RWPE2 (cell line): ENCODE results near the gene PKLR.

ENCODE experiments used
- ATAC-seq: fragments of 200-7000 bp; cut with Tn5 transposase; 3 replicates; pipeline ENCODE4 v1.9.1; 2021; ENCODE audit warnings: low read depth
- DNase-seq: peaks from one replicate; pipeline ENCODE4 v3.0.0-alpha.2; 2020; ENCODE audit warnings: low spot score
- H3K27ac ChIP-seq: fragments of 450-650 bp; 2 replicates; pipeline ENCODE4 v1.5.1; 2017; ENCODE audit warnings: mild to moderate bottlenecking; ENCODE audit not compliant: poor library complexity, severe bottlenecking
- H3K27me3 ChIP-seq: fragments of 250-450 bp; sonication (Bioruptor Pico); 2 replicates; pipeline ENCODE4 v1.5.1; 2021; ENCODE audit warnings: mild to moderate bottlenecking, moderate library complexity; ENCODE audit not compliant: insufficient read depth, poor library complexity, severe bottlenecking
- H3K36me3 ChIP-seq: fragments of 250-450 bp; sonication (Bioruptor Pico); 2 replicates; pipeline ENCODE4 v1.5.1; 2020; ENCODE audit warnings: low read depth, mild to moderate bottlenecking, moderate library complexity
- H3K4me1 ChIP-seq: fragments of 250-450 bp; sonication (Bioruptor Pico); 2 replicates; pipeline ENCODE4 v1.5.1; 2021; ENCODE audit warnings: mild to moderate bottlenecking, moderate library complexity; ENCODE audit not compliant: insufficient read depth, poor library complexity, severe bottlenecking
- H3K4me3 ChIP-seq: fragments of 250-450 bp; sonication (Bioruptor Pico); 2 replicates; pipeline ENCODE4 v1.5.1; 2021; ENCODE audit warnings: mild to moderate bottlenecking, moderate library complexity; ENCODE audit not compliant: severe bottlenecking
- H3K9me3 ChIP-seq: fragments of 250-450 bp; sonication (Bioruptor Pico); 2 replicates; pipeline ENCODE4 v1.5.1; 2021; ENCODE audit warnings: mild to moderate bottlenecking, moderate library complexity; ENCODE audit not compliant: severe bottlenecking
- TF ChIP-seq, protein P1 (sequence below): fragments of 450-650 bp; IDR thresholded peaks from one replicate; pipeline ENCODE4 v1.5.1; 2017; ENCODE audit warnings: mild to moderate bottlenecking, moderate library complexity; ENCODE audit not compliant: poor library complexity, severe bottlenecking

Gene PKLR

DNA sequence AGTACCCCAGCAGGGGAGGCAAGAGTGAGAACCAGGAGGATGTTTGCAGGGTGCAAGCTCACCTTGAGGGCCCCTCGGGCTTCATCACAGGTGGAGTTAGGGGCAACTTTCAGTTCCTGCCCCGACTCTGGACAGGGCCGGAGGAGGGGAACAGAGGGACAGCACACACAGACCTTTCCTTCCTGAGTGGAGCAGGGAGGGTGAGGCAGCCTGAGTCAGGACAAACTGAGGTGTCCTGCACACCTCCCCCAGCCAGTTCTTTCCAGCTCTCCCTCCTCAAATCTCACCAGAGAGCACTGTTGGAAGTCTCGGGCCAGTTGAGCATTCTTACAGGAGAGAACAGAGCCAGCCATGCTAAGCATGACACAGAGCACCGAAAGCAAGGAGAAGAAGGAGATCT, 47.4 kb downstream of the PKLR start:
- H3K27ac ChIP-seq, result peak overlapping the region; percentile 65

DNA sequence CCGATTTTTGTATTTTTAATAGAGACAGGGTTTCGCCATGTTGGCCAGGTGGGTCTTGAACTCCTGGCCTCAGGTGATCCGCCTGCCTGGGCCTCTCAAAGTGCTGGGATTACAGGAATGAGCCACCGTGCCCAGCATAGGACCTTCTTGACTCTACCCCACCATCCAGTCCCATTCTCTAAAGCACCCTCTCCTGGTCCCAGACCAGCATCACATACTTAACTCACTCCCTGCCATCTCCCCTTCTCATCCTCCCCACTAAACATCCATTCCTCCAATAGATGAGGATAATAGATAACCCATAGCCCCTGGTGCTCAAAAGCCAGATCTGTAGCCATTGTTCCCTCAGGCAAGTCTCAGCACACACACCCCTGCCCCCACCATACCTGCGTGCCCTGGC, 48.0 kb downstream of the PKLR start:
- DNase-seq, result no peak
- Histone ChIP-seq H3K27me3 (no peaks in the 10 kb centered on the region), H3K9me3 (no peaks in the 10 kb centered on the region), H3K4me1 (peaks cover 5% of the 10 kb centered on the region), H3K4me3 (peak overlapping the region; percentile 57), H3K27ac (peak overlapping the region; percentile 65), H3K36me3 (peaks cover 29% of the 10 kb centered on the region)
- TF ChIP-seq, protein P1, sequence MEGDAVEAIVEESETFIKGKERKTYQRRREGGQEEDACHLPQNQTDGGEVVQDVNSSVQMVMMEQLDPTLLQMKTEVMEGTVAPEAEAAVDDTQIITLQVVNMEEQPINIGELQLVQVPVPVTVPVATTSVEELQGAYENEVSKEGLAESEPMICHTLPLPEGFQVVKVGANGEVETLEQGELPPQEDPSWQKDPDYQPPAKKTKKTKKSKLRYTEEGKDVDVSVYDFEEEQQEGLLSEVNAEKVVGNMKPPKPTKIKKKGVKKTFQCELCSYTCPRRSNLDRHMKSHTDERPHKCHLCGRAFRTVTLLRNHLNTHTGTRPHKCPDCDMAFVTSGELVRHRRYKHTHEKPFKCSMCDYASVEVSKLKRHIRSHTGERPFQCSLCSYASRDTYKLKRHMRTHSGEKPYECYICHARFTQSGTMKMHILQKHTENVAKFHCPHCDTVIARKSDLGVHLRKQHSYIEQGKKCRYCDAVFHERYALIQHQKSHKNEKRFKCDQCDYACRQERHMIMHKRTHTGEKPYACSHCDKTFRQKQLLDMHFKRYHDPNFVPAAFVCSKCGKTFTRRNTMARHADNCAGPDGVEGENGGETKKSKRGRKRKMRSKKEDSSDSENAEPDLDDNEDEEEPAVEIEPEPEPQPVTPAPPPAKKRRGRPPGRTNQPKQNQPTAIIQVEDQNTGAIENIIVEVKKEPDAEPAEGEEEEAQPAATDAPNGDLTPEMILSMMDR, result no peak
- ATAC-seq, result no peak

More for the DNA sequence above, 47.4 kb downstream of the PKLR start:
- ATAC-seq (peak; percentile 15; the same call in 1 of the 3 replicates), DNase-seq (no peak)
- peaks cover 5% of the 10 kb centered on the region for H3K4me1 ChIP-seq
- H3K4me3 ChIP-seq, result peak overlapping the region; percentile 57
- no peaks in the 10 kb centered on the region for H3K27me3 ChIP-seq
- no peaks in the 10 kb centered on the region for H3K9me3 ChIP-seq
- TF ChIP-seq, protein P1, result no peak
- H3K36me3 ChIP-seq, result peaks cover 29% of the 10 kb centered on the region

DNA sequence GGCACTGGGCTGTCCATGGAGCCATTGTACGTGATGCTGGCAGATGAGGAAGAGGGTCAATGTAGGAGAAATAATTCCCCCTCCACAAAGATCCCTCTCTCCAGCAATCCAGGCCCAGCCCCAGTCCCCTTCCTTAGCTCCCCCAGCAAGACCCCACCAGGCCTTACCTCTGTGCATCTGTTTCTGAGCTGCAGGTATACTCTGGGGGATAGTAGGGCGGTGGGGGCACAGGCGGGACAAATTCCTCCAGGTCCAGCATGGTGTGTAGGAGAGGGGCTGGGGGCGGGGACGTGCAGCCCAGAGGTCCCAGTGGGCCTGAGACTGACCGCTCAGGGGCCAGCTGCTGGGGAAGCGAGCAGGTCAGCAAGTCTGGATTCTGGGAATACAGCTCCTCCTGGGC, 49.7 kb downstream of the PKLR start:
- no peak overlapping the region for H3K4me3 ChIP-seq
- peaks cover 5% of the 10 kb centered on the region for H3K4me1 ChIP-seq
- H3K36me3 ChIP-seq, result peaks cover 38% of the 10 kb centered on the region
- TF ChIP-seq, protein P1, result no peak
- no peaks in the 10 kb centered on the region for H3K9me3 ChIP-seq
- H3K27me3 ChIP-seq, result no peaks in the 10 kb centered on the region
- no peak for ATAC-seq
- DNase-seq, result no peak
- no peak overlapping the region for H3K27ac ChIP-seq

DNA sequence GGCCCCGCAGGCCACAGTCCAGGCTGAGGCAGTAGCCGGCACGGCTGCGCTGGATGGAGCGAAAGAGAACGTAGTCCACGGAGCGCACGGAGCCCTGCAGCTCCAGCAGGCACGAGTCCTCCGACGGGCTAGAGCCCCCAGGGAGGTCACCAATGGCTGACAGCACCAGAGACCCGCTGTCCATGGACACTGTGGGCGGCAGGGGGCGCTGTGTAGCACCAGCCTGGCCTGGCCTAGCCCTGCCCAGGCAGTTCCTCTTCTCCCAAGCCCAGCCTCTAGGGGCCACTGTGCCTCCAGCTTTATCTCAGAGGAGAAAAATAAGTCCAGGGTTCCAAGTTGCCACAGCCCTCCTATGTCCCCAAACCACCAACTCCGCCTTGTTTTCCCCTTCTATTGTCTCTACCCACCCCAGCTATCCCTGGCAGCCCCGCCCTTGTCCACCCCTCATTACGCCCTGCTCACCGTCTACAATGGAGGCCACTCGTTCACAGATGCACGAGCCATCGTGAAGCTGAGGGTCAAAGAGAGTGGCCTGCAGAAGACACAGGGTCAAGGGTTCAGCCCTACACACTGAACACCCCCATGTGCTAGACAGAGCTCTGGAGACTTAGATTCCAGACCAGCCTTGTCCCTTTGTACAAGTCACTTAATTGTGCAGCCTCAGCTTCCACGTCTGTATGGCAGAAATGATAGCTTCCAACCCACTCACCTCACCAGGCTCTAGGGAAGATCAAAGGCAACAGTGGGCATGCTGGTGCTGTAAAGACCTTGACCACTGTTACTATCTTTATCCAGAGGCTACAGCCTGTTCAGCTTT, 50.4 kb downstream of the PKLR start:
- Histone ChIP-seq H3K27ac (no peak overlapping the region), H3K36me3 (peaks cover 38% of the 10 kb centered on the region), H3K4me1 (peaks cover 5% of the 10 kb centered on the region), H3K27me3 (no peaks in the 10 kb centered on the region), H3K4me3 (no peak overlapping the region), H3K9me3 (no peaks in the 10 kb centered on the region)
- DNase-seq (no peak), ATAC-seq (peak; percentile 79)
- TF ChIP-seq, protein P1, result peak; percentile 98

DNA sequence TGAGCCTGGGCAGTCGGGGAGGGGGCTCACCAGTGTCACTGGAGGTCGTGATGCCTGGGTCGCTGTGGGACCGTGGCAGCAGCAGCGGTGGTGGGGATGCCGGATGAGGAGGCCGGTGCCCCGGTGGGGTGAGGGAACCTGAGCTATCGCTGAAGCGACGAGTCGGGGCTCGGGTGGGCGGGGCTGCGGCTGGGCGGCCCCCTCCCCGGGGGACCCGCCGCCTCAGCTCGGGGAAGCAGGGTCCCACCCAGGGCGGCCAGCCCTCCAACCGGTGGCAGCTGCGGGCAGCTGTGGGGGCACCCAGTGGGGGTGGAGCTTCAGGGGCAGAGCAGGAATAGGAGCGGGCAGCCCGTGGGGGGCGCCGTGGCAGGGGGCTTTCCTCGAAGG, 51.0 kb downstream of the PKLR start:
- no peak overlapping the region for H3K27ac ChIP-seq
- no peak for DNase-seq
- no peak overlapping the region for H3K4me3 ChIP-seq
- no peak for ATAC-seq
- TF ChIP-seq, protein P1, result no peak
- H3K27me3 ChIP-seq, result no peaks in the 10 kb centered on the region
- no peaks in the 10 kb centered on the region for H3K9me3 ChIP-seq
- H3K36me3 ChIP-seq, result peaks cover 38% of the 10 kb centered on the region
- H3K4me1 ChIP-seq, result peaks cover 5% of the 10 kb centered on the region
